Common myeloid progenitor, CD34-positive (primary cell): ENCODE data around the gene ERBB4.

ENCODE experiments used
- CTCF ChIA-PET: fragments of 350-600 bp; sonication (Branson Sonifier 250); formaldehyde crosslinking; loops from one replicate; lab custom pipeline; 2021; ENCODE audit warnings: antibody characterized with exemption; lab: Charles Lee
- POLR2A ChIA-PET: fragments of 350-600 bp; sonication (Branson Sonifier 250); formaldehyde crosslinking; loops from one replicate; lab custom pipeline; 2021; ENCODE audit warnings: antibody characterized with exemption; lab: Charles Lee
- DNase-seq, 3 donors: peaks; one replicate each; pipeline versions ENCODE4 v3.0.0 to v3.0.0-alpha.2; 2013
- H3K27ac ChIP-seq, 2 experiments: 1 replicate in 1 of 2; 2 replicates in 1 of 2; pipeline ENCODE4 v1.7.0; 2013; ENCODE audit warnings: inconsistent platforms in 2 of 2, low read length in 2 of 2, mild to moderate bottlenecking in 2 of 2, low read depth in 1 of 2, moderate library complexity in 1 of 2; ENCODE audit not compliant: severe bottlenecking in 2 of 2, insufficient read depth in 1 of 2, poor library complexity in 1 of 2
- H3K27me3 ChIP-seq, 5 experiments: replicated peaks in 2 of 5; 1 replicate in 3 of 5; 2 replicates in 2 of 5; pipeline versions ENCODE4 v1.6.1 to v1.7.0; 2013; ENCODE audit warnings: low read length in 4 of 5, mild to moderate bottlenecking in 2 of 5, moderate library complexity in 2 of 5, inconsistent platforms in 1 of 5; ENCODE audit not compliant: insufficient read depth in 5 of 5, control insufficient read depth in 4 of 5
- H3K36me3 ChIP-seq, 4 experiments: 1 replicate in 2 of 4; 2 replicates in 2 of 4; pipeline versions ENCODE4 v1.6.1 to v1.7.0; 2013; ENCODE audit warnings: low read length in 3 of 4, control low read depth in 1 of 4, mild to moderate bottlenecking in 1 of 4; ENCODE audit not compliant: control insufficient read depth in 4 of 4, insufficient read depth in 4 of 4
- H3K4me1 ChIP-seq, 4 experiments: 1 replicate in 3 of 4; 2 replicates in 1 of 4; pipeline versions ENCODE4 v1.6.1 to v1.7.1; 2013; ENCODE audit warnings: low read length in 3 of 4, mild to moderate bottlenecking in 3 of 4, control low read depth in 1 of 4, inconsistent platforms in 1 of 4, moderate library complexity in 1 of 4; ENCODE audit not compliant: control insufficient read depth in 4 of 4, insufficient read depth in 4 of 4; ENCODE audit errors: control extremely low read depth in 1 of 4
- H3K4me3 ChIP-seq, 7 experiments: 1 replicate in 4 of 7; 2 replicates in 3 of 7; pipeline versions ENCODE4 v1.5.1 to v1.7.0; 2013; ENCODE audit warnings: mild to moderate bottlenecking in 7 of 7, low read length in 6 of 7, moderate library complexity in 6 of 7, inconsistent platforms in 2 of 7, low read depth in 2 of 7, control low read depth in 1 of 7; ENCODE audit not compliant: insufficient read depth in 4 of 7, control insufficient read depth in 1 of 7; ENCODE audit errors: extremely low read depth in 1 of 7
- H3K9me3 ChIP-seq, 5 experiments: 1 replicate in 4 of 5; 2 replicates in 1 of 5; pipeline versions ENCODE4 v1.6.1 to v1.7.1; 2013; ENCODE audit warnings: low read length in 4 of 5, mild to moderate bottlenecking in 2 of 5, inconsistent platforms in 1 of 5, low read depth in 1 of 5, moderate library complexity in 1 of 5; ENCODE audit not compliant: control insufficient read depth in 4 of 5, insufficient read depth in 2 of 5; ENCODE audit errors: control extremely low read depth in 1 of 5
- WGBS: methylation state at CpG from one replicate; pipeline ENCODE4 v1.1.5; 2013; ENCODE audit not compliant: insufficient coverage; 5-methylcytosine and 5-hydroxymethylcytosine counted together

ERBB4 gene

DNA sequence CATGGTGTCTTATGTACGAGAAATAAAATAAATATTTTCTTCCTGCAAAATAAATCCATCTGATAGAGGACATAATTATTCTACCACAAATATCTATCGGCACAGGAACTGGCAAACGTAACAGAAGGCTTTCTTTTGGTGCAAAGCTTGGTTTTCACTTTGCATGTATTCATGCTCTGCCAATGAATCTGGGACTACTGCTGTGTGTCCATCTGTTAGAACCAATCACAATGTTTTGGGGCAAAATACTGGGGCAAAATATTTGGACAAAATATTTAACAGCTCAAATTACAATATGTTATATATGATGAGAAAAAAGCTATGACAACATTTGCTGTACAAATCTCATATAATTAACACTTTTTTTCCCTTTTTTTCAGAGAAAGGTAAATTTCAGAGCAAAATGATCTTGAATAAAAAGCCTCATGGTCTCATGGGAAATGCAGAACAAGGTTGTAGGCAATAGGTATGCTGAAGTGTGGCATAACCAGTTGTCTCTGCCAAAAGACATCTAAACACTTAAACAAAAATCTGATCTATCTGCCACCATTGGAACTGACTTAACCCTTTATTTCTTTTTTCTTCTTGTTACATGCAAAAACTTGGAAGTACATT lies 1059.0 kb downstream of the ERBB4 start:
- no peak for DNase-seq
- no peaks in the 10 kb centered on the region for H3K36me3 ChIP-seq
- no peaks in the 10 kb centered on the region for H3K27me3 ChIP-seq
- POLR2A ChIA-PET: no interaction called here
- no peaks in the 10 kb centered on the region for H3K4me1 ChIP-seq
- CTCF ChIA-PET: no interaction called here
- no peaks in the 10 kb centered on the region for H3K9me3 ChIP-seq
- WGBS: no CpG with 5 or more reads among the region's 3 CpGs
- no peak overlapping the region for H3K4me3 ChIP-seq
- H3K27ac ChIP-seq: no peak overlapping the region

DNA sequence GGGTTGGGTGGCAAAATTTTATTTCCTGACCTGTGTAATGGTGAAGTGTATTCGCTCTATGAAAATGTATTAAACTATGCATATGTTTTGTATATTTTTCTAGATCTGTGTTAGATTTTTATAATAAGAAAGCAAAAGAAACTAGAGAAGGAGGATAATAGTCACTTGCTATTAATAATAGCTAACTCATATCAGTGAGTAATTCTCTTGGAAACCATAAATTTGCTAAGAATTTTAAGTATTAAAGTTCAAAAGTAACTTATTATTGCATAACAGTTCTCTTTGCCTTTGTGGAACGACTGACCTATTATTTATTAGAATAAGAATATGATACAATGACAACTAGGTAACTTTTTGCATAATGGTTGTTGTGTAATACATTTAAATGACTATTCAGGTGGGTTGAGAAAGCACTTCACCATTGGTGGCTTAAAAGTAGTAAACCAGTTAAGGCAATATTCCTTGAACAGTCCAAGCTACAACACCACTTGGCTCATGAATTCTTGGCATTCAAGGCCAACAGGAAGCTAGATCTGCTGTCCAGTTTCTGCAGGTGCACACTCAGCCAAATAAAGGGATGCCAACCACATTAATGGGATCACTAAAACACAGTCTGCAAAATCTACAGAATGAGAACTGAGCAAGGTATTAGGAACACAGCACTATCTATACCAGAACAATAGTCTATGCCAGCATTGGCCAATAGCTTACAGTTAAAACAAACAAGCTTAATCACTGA lies 1060.9 kb downstream of the ERBB4 start:
- no peak for DNase-seq
- Histone ChIP-seq H3K9me3 (no peaks in the 10 kb centered on the region), H3K27ac (no peak overlapping the region), H3K36me3 (no peaks in the 10 kb centered on the region), H3K27me3 (no peaks in the 10 kb centered on the region), H3K4me1 (no peaks in the 10 kb centered on the region), H3K4me3 (no peak overlapping the region)
- POLR2A ChIA-PET: no interaction called here
- CTCF ChIA-PET: interaction anchor here (1.0 kb wide), 1 partner anchor 595 kb away, joined by 3 read pairs; no protein-coding TSS in a partner anchor
- WGBS: no CpG with 5 or more reads among the region's 2 CpGs

DNA sequence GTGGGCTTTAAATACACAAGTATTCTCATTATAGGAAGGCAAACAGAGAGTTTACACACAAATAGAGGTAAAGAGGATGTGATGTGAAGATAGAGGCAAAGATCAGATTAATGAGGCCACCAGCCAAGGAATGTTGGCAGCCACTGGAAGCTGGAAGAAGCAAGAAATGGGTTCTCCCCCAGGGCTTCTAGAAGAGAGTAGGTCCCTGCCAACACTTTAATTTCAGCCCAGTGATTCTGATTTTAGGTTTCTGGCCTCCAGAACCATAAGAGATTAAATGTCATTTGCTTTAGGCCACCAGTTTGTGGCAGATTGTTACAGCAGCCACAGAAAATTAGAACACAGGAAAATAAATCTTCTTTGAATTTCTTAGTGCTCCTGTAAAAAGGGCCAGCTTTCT lies 1065.5 kb downstream of the ERBB4 start:
- H3K9me3 ChIP-seq: no peaks in the 10 kb centered on the region
- H3K4me3 ChIP-seq: no peak overlapping the region
- ChIA-PET CTCF (no interaction called here), POLR2A (no interaction called here)
- H3K27ac ChIP-seq: no peak overlapping the region
- DNase-seq: no peak
- H3K4me1 ChIP-seq: no peaks in the 10 kb centered on the region
- H3K36me3 ChIP-seq: no peaks in the 10 kb centered on the region
- H3K27me3 ChIP-seq: no peaks in the 10 kb centered on the region

DNA sequence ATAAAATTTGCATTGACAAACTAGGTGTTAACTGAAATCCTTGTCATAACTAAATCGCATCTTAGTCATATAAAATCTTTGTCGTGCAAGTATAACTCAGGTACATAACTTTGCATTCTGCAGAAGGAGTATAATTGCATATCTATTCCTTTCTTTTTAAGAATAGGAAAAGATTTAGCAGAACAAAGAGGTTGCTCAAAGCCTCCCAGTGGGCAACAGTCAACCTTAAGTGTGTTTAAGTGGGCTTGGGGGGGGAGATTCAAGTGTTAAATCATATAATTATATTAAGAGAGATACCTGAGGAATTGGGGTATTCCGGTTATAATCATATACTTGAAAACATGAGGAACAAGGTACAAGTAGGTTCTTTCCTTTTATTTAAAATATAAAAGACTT lies 1068.9 kb downstream of the ERBB4 start:
- ChIA-PET POLR2A (no interaction called here), CTCF (no interaction called here)
- H3K36me3 ChIP-seq: no peaks in the 10 kb centered on the region
- H3K4me1 ChIP-seq: no peaks in the 10 kb centered on the region
- no CpG with 5 or more reads among the region's 3 CpGs for WGBS
- DNase-seq: no peak
- H3K27me3 ChIP-seq: no peaks in the 10 kb centered on the region
- no peaks in the 10 kb centered on the region for H3K9me3 ChIP-seq
- no peak overlapping the region for H3K4me3 ChIP-seq
- H3K27ac ChIP-seq: no peak overlapping the region

DNA sequence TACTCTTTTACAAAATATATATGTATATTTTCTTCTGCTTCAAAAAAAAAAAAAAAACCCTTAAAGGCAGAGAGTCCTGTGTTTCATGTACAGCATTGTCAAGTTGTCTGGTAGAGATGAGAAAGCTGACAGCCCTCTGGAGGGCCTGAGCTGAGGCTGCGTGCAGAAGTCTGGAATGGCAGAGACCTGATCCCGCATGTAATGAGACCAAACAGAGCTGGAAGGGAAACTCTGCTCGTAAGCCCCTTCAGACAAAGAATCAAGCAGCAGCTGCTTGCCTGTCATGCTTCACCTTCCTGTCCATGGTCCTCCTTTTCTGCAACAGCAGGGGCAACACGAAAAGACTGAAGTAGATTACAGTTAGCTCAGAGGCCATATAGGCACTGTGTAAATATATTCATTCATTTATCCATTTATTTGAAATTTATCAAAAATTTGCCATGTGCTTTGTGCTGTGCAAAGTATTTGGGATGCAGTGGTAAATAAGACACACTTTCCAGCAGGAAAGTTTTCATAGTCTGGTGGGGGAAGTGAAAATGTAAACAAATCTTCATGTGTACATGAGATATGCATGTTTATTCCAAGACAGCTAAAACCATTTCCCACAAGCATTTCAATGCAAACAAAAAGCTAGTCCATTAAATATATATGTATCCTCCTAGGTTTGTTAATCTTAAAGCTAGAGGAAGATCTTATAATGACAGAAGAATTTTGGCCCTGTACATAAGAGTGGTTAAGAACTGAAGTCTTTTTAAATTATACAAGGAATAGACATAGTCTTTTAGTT lies 1069.5 kb downstream of the ERBB4 start:
- WGBS: 65% methylated on average over 3 of the region's 4 CpGs
- Histone ChIP-seq H3K4me1 (no peaks in the 10 kb centered on the region), H3K9me3 (no peaks in the 10 kb centered on the region), H3K27ac (no peak overlapping the region), H3K36me3 (no peaks in the 10 kb centered on the region), H3K4me3 (no peak overlapping the region), H3K27me3 (no peaks in the 10 kb centered on the region)
- ChIA-PET POLR2A (no interaction called here), CTCF (no interaction called here)
- DNase-seq: no peak

DNA sequence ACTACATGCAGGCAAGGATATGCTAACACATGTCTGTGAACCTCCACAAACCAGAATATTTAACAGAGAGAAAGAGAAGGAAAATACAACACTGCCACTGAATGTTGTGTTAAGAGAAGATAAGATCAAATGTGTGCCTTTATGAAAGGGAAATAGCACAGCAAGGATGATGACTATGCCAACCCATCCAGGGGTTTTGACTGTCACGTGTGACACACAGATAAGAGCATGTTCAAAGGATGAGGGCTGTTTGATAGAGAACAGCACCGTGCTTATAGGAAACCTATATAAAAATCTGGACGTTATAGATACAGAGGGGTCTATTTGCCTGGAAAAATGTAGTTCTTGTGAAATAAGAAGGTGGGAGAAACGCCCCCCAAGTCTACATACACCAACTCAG lies 1070.4 kb downstream of the ERBB4 start:
- no peak for DNase-seq
- ChIA-PET POLR2A (no interaction called here), CTCF (no interaction called here)
- WGBS: 52% methylated on average over 2 of the region's 4 CpGs
- no peaks in the 10 kb centered on the region for H3K9me3 ChIP-seq
- no peaks in the 10 kb centered on the region for H3K4me1 ChIP-seq
- no peak overlapping the region for H3K27ac ChIP-seq
- no peaks in the 10 kb centered on the region for H3K36me3 ChIP-seq
- no peaks in the 10 kb centered on the region for H3K27me3 ChIP-seq
- no peak overlapping the region for H3K4me3 ChIP-seq

DNA sequence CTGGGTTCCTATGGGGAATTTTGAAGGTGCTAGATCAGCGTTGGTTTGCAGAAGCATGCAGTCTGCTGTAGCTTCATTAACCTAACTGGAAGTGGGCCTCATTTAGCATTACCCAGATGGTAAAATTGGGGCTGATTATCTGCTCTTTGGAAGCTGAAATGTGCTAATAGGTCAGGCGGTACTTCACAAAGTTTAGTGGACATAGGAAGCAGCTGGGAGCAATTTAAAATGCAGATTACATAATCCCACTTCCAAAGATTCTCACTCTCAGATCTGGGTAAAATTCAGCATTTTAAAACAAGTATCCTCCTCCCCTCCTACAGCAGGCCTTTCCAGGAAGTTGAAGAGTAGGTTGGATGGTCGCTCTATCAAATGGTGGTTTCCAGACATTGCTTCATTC lies 1075.2 kb downstream of the ERBB4 start:
- POLR2A ChIA-PET: no interaction called here
- Histone ChIP-seq H3K27me3 (no peaks in the 10 kb centered on the region), H3K4me1 (no peaks in the 10 kb centered on the region), H3K9me3 (no peaks in the 10 kb centered on the region), H3K27ac (no peak overlapping the region), H3K4me3 (no peak overlapping the region), H3K36me3 (no peaks in the 10 kb centered on the region)
- CTCF ChIA-PET: interaction anchor here (1.6 kb wide), 1 partner anchor 8 kb away, joined by 5 read pairs; no protein-coding TSS in a partner anchor
- 100% methylated on average over 1 of the region's 3 CpGs for WGBS
- no peak for DNase-seq
